NCI-H2171 treated with DMSO at 0.1 percent for 48 hours (cell line): Measurements from ENCODE around the gene HDAC2.
"Not testable (repeated sequence)": the region's sequence is repeated elsewhere in the genome, so short reads cannot be mapped to it uniquely, and the experiment has no call there.

Experiments used
- DNase-seq: peaks from one replicate; lab custom pipeline; 2025; lab: John Stamatoyannopoulos, UW

Gene HDAC2

DNA sequence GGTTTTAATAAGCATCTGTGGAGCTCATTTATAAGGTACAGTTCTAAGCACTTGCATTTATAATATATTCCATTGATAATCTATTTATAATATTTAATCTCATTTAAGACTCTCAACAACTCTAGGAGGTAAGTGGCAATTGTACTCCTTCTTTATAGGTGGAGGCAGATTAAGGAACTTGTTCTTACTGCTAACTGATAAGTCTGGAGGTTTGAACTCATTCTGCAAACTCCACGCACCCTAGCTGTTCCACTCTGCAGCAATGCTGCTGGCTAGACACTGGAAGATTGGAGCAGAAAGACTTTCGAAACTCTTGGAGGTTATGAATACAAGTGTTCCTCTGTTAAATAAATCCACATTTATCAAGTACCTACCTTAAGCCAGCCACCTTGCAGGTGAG, 793 bp upstream of the HDAC2 start:
- peak; percentile 53 for DNase-seq

DNA sequence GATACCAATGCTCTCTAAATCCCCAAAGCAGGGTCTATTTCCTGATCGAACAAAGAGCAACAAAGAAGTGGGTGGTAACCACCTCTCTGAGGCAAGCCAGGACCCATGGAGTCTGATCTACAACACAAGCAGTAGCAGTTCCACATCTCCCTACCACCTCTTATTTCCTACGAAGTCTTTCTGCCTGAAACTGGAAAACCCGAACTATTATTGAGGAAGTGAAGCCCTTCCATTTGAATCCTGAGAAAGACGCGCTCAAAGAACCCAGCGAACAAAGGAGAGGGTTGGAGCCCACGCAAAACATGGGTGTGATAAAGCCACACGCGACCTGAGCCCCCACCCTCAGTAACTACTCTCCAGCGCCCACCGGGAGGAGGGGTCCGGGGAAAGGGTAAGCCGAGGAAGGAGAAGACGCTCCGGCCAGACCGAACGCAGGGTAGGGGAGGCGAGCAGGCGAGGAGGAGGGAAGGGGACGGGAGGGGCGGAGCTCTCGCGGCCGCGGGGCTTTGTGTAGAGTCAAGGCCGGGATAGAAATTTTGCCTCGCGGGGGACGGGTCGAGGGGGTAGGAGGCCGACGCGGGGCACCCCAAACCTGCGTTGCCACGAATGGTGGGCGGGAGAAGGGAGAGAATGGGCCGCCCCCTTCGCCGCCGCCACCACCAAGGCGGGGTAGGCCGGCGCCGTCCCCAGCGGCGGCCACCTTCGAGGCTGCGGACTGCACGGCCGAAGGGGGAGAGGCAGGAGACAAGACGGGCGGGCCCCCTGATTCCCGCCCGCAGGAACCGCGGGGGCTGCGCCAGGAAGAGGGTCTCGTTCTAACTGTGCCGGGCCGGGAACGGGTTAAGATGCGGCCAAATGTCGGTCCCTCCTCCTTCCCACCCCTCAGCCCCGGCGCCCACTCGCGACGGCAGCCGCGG, 802 bp downstream of the HDAC2 start:
- peak; percentile 55 for DNase-seq

DNA sequence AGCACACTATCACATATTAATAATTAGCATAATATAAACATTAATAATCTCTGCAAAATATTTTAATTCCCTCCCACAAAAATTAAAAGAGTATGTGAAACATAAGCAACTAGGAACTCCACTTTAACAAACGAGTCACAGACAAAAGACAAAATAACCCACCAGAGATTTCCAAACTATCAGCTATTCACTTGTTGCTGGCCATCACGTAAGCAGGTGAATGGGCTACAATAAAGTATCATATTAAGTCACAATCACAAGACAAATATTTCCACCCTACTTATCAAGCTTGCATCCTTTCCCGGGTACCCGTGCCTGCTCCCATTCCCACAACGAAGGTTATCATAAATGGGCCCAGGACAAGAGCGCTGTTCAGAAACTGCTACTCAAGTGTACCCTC, 2.5 kb downstream of the HDAC2 start:
- DNase-seq, result no peak

DNA sequence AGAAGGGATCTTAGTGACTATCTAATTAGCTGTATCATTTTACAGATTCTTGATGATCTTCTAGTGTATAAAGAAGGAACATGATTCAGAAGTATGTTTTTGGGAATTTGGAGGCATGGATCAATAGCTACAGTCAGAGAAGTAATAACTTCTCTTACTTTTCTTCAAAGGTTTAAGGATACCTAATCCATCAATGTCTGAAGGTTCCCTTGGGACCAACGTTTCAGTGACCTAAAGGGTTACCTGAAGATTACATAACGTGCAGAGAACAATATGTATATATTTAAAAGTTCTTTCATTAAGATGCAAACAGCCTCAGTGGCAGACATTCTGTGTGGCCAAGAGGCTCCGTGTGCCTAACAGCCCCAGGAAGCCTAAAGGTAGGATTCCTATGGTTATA, 3.2 kb downstream of the HDAC2 start:
- DNase-seq, result no peak

DNA sequence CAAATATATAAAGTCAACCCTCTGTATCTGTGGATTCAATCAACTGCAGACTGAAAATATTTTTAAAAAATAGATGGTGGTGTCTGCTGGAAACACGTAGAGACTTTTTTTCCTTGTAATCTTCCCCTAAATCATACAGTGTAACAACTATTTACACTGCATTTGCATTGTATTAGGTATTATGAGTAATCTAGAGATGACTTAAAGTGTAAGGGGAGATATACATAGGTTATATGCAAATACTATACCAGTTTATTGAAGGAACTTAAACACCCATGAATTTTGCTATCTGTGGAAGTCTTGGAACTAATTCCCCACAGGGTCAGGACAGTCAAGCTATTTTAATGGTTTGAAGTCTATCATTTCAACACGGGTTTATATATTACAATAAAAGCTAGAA, 10.2 kb downstream of the HDAC2 start:
- no peak for DNase-seq

DNA sequence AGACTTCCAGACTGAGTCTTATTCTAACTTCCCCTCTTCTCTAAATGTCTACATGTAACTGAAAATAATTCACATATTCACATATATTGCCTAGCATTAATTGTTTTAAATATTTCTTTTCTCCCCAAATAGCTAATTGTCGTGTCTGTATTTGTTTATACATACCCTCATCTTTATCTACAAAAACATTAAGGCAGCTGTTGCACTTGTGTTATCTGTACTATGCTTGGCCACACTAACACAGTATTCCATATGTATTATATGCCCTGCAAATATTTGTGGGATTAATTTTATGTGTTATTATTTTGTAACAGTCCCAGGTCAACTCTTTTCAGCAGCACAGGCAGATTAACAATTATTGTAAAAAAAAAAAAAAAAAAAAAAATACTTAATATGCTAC, 11.7 kb downstream of the HDAC2 start:
- DNase-seq, result no peak

DNA sequence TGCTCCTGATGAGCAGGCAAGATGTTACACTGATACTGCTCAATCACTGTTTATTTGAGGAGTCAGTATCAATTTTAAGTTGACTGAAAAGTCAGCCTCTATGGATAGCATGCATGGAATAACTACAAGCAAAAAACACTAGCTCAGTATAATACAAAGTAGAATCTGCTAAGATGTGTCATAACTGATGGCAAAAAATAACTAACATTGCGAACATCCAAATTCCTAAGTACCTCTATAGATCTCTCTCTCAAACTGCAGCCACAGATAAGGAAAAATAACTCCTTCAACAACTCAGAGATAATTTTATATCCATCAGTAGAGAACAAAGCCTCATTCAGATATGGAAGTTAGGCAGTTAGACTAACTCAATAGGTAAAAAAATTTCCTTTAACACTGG, 16.3 kb downstream of the HDAC2 start:
- no peak for DNase-seq

DNA sequence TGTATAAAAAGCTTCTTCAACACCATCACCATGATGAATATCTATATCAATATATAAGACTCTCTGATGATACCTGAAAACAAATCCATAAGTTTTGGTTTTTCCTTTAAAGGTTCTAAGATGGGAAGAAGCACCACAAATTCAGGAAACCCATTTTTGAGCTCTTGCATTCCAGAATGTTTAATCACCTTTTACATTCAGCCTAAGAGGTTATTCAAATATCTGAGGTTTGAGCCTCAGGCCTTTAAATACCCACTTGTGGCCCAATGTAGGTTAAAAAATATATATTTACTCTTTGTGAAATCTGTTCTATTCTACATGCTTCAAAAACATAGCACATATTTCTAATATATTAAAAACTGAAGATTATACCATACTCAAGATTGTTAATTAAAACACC, 17.6 kb downstream of the HDAC2 start:
- no peak for DNase-seq

DNA sequence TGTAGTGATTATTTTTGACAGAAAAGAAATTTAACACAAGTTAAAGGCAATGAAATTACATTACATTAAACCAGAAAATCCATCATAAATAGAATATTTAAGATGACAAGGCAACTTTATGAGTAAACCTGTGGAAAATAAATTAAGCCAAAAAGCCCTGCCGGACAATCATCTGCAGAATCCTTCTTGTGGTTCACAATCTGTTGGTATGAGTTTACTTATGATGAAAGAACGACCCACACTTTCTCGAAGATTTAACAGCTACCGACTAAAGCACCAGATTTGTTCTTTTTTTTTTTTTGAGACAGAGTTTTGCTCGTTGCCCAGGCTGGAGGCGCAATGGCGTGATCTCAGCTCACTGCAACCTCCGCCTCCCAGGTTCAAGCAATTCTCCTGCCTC, 21.4 kb downstream of the HDAC2 start:
- DNase-seq, result no peak

DNA sequence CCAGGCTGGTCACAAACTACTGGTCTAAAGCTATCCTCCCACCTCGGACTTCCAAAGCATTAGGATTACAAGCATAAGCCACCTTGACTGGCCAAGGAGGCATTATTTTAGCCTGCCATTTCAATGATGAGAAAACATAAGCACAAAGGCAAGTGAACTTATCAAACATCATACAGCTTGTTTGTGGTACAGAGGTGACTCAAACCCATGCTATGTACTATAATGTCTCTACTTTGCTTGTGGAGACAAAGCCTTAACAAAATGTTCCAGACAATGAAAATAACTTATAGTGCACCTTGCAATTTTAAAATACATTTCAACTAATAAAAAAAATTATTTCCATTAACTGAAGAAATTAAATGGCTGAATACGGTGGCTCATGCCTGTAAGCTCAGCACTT, 26.2 kb downstream of the HDAC2 start:
- no peak for DNase-seq

DNA sequence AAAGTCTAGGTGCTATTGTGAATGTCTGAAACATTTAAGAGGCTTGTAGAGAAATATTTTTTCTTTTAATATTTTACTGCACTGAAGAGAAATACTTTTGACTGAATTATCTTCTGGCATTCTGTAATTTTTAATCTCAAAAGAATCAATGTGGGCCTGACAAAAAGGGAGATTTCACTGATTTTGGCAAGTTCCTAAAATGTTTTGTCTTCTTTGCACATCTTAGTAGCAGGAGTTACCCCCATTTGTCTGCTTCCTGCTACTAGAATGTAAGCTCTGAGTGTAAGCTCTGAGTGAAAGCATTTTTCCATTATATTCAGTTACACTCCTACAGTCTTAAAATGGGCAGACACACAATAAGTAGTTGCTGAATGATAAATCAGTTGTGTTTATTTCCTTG, 31.1 kb downstream of the HDAC2 start:
- DNase-seq, result no peak

DNA sequence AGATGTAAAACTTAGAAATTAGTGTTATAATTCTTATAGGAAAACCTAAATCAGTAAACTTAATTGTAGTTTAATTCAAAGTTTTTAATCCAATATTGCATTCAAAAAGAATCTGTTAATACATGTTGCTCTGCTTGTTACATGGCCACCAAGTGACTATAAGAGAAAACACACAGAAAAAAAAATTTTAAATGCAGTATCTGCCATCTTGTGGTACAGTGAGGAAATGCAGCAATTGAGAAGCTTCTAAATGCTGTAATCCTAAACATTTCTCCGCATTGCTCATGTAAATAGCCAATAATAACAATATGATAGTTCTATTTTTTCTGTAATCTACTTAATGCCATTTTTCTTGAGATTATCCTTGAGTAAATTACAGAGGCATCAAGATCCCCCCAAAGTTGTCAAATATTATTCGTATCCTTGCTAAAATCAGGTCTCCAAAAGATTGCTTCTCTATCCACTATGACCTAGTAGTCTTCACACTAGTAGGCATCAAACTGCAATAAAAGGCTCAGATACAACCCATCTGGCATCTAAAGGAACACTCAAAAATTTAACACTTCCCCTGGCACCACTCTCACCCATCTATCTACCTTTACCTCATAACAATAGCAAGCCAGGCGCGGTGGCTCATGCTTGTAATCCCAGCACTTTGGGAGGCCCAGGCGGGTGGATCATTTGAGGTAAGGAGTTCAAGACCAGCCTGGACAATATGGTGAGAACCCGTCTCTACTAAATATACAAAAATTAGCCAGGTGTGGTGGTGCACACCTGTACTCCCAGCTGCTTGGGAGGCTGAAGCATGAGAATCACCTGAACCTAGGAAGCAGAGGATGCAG, 34.6 kb downstream of the HDAC2 start:
- peak; percentile 82 for DNase-seq

DNA sequence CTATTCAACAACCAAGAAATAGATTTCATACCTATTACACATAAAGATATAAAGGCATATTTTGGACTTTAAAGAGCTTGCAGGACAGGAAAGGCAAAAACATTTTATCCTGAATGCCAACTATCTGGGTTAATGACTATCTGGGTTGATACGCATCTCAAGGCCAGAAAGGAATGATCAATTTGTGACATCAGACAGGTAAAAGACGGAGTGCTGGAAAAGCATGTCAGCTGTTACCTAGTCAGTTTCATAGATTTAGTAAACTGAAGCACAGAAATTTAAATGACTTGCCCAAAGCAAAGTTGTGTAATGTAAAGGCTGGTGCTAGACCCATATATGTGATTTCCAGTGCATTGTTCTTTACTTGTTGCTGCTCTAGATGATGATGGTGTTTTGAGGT, 36.8 kb downstream of the HDAC2 start:
- DNase-seq, result no peak

DNA sequence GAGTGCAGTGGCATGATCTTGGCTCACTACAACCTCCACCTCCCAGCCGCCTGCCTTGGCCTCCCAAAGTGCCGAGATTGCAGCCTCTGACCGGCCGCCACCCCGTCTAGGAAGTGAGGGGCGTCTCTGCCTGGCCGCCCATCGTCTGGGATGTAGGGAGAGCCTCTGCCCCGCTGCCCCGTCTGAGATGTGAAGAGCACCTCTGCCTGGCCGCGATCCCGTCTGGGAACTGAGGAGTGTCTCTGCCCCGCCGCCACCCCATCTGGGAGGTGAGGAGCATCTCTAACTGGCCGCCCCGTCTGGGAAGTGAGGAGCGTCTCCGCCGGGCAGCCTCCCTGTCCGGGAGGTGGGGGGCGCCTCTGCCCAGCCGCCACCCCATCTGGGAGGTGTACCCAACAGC, 39.0 kb downstream of the HDAC2 start:
- not testable (repeated sequence) for DNase-seq

DNA sequence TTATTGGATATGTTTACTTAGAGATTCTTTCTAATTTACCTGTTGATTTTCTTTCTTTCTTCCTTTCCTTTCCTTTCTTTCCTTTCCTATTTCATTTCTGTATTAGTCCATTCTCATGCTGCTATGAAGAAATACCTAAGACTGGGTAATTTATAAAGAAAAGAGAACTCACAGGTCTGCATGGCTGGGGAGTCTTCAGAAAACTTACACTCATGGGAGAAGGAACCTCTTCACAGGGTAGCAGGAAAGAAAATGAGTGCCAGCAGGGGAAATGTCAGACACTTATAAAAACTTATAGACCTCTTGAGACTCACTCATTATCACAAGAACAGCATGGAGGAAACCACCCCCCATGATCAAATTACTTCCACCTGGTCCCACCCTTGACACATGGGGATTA, 40.8 kb downstream of the HDAC2 start:
- DNase-seq, result peak; percentile 22

DNA sequence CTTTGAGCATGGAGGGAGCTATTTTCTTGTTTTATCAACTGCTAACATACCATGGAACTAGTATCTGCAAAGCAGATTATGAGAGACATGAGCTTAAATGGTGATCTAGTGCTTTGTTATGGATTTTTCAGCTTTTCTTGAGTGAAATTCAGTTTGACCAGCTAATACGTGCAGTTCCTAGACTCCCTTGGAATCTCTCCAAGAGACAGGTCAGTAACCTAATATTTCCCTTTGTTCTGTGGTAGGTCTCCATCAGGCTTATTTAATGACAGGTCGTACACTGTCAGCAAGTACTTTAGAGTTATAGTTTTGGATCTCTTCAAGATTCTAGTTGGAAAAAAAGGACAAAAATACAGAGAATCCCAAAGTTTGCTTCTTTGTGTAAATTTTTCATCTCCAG, 43.9 kb downstream of the HDAC2 start:
- DNase-seq, result no peak

DNA sequence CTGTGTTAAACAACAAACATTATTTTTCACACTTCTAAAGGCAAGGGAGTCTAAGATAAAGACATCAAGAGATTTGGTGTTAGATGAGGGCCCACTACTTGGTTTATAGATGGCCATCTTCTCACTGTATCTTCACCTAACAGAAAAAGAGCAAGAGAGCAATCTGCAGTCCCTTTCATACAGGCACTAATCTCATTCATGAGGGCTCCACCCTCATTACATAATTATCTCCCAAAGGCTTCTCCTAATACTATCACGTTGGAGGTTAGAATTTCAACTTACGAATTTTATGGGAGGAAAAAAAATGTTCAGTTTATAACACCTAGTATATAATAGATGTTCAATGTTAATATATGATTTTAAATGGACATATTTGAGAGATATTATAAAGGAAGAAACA, 45.6 kb downstream of the HDAC2 start:
- DNase-seq, result no peak

DNA sequence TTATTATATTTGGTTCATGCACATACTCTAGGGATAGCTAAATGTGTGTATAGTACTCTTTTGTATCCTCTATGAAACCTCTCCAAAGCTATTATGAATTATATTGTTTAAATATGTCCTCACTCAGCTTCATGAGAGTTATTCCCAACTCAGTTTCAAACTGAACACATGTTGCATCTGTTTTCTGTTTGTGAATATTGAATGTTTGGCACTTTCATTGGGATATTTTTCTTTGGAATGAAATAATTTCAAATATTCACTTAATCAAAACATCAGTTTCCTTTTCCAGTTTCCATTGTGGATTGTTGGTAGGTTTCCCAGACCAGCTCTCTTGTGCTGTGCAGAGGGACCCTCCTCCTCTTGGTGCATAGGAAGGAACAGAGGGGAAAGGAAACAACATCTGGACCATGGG, 46.6 kb downstream of the HDAC2 start:
- no peak for DNase-seq

DNA sequence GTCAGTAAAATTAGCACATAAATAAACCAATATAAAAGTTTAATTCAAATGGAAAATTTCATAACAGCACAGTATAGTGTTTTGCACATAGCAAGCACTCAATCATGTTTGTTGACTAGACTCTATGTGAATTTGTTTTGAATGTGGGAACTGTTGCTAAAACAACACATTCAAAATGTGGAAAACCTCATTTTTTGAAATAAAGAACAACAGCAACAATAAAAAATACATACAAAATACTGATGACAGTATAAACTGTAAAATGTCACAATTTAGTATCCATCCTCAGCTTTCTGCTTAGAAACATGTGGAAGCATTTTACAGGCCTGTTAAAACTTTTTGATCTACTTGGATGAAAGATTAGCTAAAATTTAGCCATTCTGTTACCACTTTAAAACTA, 47.4 kb downstream of the HDAC2 start:
- DNase-seq, result no peak

DNA sequence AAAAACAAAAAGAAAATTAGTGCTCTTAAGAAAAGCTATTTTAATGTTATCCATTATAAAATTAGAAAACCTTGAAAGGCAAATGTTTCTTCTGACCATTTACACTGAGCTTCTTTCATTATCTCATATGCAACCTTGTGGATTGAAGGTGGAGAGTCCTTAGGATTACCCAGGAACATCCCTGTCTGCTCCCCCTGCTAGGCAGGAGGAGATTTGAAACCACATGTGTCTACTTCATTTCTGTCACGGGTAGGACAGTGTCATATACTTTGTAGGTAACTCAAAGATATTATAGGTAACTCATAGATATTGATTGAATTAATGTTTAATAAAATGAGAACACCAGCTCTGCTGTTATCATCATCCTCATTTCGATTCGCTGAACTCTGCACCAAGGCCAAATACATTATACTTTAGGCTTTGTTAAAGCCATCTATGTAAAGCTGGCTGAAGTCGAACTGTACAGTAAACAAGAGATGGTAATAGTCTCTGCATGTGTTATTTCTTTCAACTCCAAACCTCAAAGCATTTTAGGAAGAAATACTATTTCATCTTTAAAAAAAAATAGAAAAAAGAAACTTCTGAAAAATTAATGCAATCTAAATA, 49.5 kb downstream of the HDAC2 start:
- DNase-seq, result no peak

DNA sequence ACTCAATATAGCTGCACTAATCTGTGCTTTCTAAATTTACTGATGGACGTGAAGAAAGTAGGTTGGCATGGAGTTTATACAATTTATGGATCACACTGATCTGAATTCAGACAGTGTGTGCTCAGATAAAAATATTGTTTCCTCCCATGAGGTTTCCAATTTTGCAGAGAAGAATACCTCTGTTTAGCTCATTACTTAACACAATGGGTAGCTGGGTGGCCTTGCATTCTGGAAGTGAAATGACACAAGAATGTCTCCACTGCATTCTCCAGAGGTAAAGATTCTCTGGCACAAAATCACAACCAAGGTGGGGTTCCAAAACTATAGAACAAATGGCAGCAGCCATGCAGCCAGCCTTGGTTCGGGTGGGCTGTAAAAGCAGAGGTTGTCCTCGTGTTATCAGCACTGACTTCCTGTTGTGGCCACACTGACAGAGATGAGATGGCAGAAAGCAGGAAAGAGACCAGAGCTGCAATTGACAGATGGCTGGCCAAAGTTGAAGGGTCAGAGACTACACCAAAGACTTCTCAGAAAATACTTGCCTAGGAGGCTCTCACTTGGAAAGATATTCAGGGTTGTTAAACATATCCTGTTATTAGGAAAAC, 50.2 kb downstream of the HDAC2 start:
- no peak for DNase-seq

DNA sequence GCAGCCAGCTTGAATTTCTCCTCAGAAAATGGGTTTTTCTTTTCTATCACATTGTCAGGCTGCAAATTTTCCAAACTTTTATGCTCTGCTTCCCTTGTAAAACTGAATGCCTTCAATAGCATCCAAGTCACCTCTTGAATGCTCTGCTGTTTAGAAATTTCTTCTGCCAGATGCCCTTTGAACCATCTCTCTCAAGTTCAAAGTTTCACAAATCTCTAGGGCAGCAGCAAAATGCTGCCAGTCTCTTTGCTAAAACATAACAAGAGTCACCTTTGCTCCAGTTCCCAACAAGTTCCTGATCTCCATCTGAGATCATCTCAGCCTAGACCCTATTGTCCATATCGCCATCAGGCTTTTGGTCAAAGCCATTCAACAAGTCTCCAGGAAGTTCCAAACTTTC, 60.7 kb downstream of the HDAC2 start:
- DNase-seq, result not testable (repeated sequence)
